ENCODE measurements around the gene FN1. TPM values are rescaled to one million over a fixed set of nuclear protein-coding genes. Genes with fewer than 3 reads are reported as not detected.
A peak's percentile ranks its signal among the peaks of the same experiment; 100 is the strongest.

FN1 gene
- total RNA-seq, 4 donors from 2014 or later, result 169 to 686 (median 215) TPM

- in situ Hi-C loops (cut with MboI; ENCODE audit: low pct_ligation_motif_present in 1 of 4, low pct_unique_long_range_greater_than_20kb in 1 of 4, low sequenced_read_pairs in 3 of 4) (no loop called here), intact Hi-C loops (cut with DNase I; ENCODE audit: low total_unique reads) (loop anchor here (10.0 kb wide), 1 partner anchor 188 kb away; no protein-coding TSS in a partner anchor)
- H3K36me3 ChIP-seq, result no peaks in the 10 kb centered on the region
- no peak for TF ChIP-seq POLR2AphosphoS5 (IDR thresholded peaks at IDR 0.05)
- peak overlapping the region; percentile 29 to 68 (median 54) for H3K4me3 ChIP-seq
- DNase-seq, result no peak
- H3K9me3 ChIP-seq, result no peaks in the 10 kb centered on the region
- WGBS, 2 donors (ENCODE audit: low coverage in 1 of 2), result 10 to 13% methylated on average over 11 to 22 of the region's 22 CpGs
- peak overlapping the region; percentile 86 to 91 (median 88) for H3K27ac ChIP-seq
- peaks cover 0 to 25% (median 10%) of the 10 kb centered on the region in 4 donors for H3K4me1 ChIP-seq
- H3K27me3 ChIP-seq, result peaks cover 53% of the 10 kb centered on the region
These were observed 1.1 kb upstream of the FN1 start for GRCh38 chr2:215436705-215437565.

- intact Hi-C loops (cut with DNase I; ENCODE audit: low total_unique reads), result loop anchor here (10.0 kb wide), 1 partner anchor 189 kb away; no protein-coding TSS in a partner anchor
- peak overlapping the region; percentile 47 to 68 (median 58) for H3K4me3 ChIP-seq
- TF ChIP-seq POLR2A (IDR thresholded peaks at IDR 0.05) (no peak), POLR2AphosphoS5 (IDR thresholded peaks at IDR 0.05) (no peak), EP300 (IDR thresholded peaks at IDR 0.05; ENCODE audit: low read depth) (no peak)
- TF ChIP-seq, protein P1, sequence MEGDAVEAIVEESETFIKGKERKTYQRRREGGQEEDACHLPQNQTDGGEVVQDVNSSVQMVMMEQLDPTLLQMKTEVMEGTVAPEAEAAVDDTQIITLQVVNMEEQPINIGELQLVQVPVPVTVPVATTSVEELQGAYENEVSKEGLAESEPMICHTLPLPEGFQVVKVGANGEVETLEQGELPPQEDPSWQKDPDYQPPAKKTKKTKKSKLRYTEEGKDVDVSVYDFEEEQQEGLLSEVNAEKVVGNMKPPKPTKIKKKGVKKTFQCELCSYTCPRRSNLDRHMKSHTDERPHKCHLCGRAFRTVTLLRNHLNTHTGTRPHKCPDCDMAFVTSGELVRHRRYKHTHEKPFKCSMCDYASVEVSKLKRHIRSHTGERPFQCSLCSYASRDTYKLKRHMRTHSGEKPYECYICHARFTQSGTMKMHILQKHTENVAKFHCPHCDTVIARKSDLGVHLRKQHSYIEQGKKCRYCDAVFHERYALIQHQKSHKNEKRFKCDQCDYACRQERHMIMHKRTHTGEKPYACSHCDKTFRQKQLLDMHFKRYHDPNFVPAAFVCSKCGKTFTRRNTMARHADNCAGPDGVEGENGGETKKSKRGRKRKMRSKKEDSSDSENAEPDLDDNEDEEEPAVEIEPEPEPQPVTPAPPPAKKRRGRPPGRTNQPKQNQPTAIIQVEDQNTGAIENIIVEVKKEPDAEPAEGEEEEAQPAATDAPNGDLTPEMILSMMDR (IDR thresholded peaks at IDR 0.05), result no peak
- peak overlapping the region; percentile 86 to 94 (median 88) for H3K27ac ChIP-seq
- 0 to 1% methylated on average over 5 to 28 of the region's 31 CpGs for WGBS, 2 donors (ENCODE audit: low coverage in 1 of 2)
- no peaks in the 10 kb centered on the region for H3K9me3 ChIP-seq
- peaks cover 0 to 25% (median 10%) of the 10 kb centered on the region in 4 donors for H3K4me1 ChIP-seq
- peaks cover 53% of the 10 kb centered on the region for H3K27me3 ChIP-seq
- H3K36me3 ChIP-seq, result no peaks in the 10 kb centered on the region
- in situ Hi-C loops (cut with MboI; ENCODE audit: low pct_ligation_motif_present in 1 of 4, low pct_unique_long_range_greater_than_20kb in 1 of 4, low sequenced_read_pairs in 3 of 4), result no loop called here
- DNase-seq, result peak; percentile 12
These were observed 493 bp downstream of the FN1 start for GRCh38 chr2:215435280-215435869.

DNA sequence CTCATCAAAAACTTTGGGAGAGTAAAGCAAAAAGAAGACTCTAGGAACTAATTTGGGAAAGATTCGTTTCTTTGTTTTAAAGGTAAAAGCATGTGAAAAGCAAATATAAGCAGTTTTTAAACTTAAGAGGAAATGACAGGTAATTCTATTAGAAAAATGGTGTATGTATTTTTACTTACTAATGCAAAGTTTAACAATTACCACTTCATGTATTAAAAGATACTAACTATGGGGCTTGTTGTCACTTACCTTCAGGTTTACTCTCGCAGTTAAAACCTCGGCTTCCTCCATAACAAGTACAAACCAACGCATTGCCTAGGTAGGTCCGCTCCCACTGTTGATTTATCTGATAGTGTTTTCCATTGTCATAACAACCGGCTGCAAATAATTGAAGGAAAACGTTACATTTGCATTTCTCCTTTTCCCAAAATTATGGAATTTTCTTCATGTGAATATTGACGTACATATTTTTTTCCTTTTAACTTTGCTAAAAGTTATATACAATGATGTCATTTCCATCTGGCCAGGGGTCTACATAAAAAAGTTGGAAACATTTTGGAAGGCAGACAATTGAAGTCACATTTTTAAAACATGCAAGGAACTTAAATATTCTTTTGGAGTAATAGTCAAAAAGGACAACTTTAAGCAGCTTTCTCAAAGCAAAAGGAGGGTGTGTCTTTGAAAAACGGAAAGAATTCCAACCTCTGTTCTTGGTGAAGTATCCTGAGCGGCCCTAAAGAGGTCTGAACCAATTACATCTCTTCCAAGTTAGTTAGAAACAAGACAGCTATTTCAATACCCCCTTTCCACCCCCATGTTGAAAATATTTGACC, 1.2 kb downstream of the FN1 start:
- in situ Hi-C loops (cut with MboI; ENCODE audit: low pct_ligation_motif_present in 1 of 4, low pct_unique_long_range_greater_than_20kb in 1 of 4, low sequenced_read_pairs in 3 of 4) (no loop called here), intact Hi-C loops (cut with DNase I; ENCODE audit: low total_unique reads) (loop anchor here (5.0 to 10.0 kb wide), 2 partner anchors 190 to 483 kb away; no protein-coding TSS in a partner anchor)
- Histone ChIP-seq H3K4me1 (peaks cover 0 to 25% (median 10%) of the 10 kb centered on the region in 4 donors), H3K27ac (peak overlapping the region; percentile 86 to 94 (median 88)), H3K4me3 (peak overlapping the region; percentile 47 to 68 (median 58)), H3K27me3 (peaks cover 53% of the 10 kb centered on the region), H3K36me3 (no peaks in the 10 kb centered on the region), H3K9me3 (no peaks in the 10 kb centered on the region)
- TF ChIP-seq POLR2A (IDR thresholded peaks at IDR 0.05), result no peak
- TF ChIP-seq POLR2AphosphoS5 (IDR thresholded peaks at IDR 0.05), result no peak
- TF ChIP-seq, protein P1 (IDR thresholded peaks at IDR 0.05), result no peak
- no peak for TF ChIP-seq EP300 (IDR thresholded peaks at IDR 0.05; ENCODE audit: low read depth)
- 44 to 56% methylated on average over 6 to 10 of the region's 10 CpGs for WGBS, 2 donors (ENCODE audit: low coverage in 1 of 2)
- DNase-seq, result no peak

GRCh38 chr2:215432759-215433594, 2.9 kb downstream of the FN1 start:
- H3K27ac ChIP-seq, result peak overlapping the region; percentile 86 to 94 (median 88)
- in situ Hi-C loops (cut with MboI; ENCODE audit: low pct_ligation_motif_present in 1 of 4, low pct_unique_long_range_greater_than_20kb in 1 of 4, low sequenced_read_pairs in 3 of 4), result no loop called here

More at GRCh38 chr2:215432759-215433594, 2.9 kb downstream of the FN1 start:
- H3K36me3 ChIP-seq, result peaks cover 0 to 4% (median 0%) of the 10 kb centered on the region in 4 donors
- WGBS, 2 donors (ENCODE audit: low coverage in 1 of 2), result 61 to 81% methylated on average over 6 to 8 of the region's 8 CpGs
- H3K27me3 ChIP-seq, result peaks cover 41% of the 10 kb centered on the region
- DNase-seq, result no peak
- intact Hi-C loops (cut with DNase I; ENCODE audit: low total_unique reads), result loop anchor here (5.0 to 10.0 kb wide), 2 partner anchors 192 to 484 kb away; no protein-coding TSS in a partner anchor
- H3K4me3 ChIP-seq, result peak overlapping the region in 2 of 4 donors; percentile 61 to 68
- no peak for TF ChIP-seq POLR2A (IDR thresholded peaks at IDR 0.05)
- H3K9me3 ChIP-seq, result no peaks in the 10 kb centered on the region
- peaks cover 0 to 25% (median 10%) of the 10 kb centered on the region in 4 donors for H3K4me1 ChIP-seq

Measured in transverse colon (tissue), 4 donors.